ENCODE measurements around the gene CUX1. TPM values are rescaled to one million over a fixed set of nuclear protein-coding genes. Genes with fewer than 3 reads are reported as not detected.
A peak's percentile ranks its signal among the peaks of the same experiment; 100 is the strongest.

The CUX1 gene
- total and polyA plus RNA-seq, 2 of the 13 experiments (the other 11 are each of a cell fraction or from before 2014, with no cell fraction given) = 13.7 to 14.9 TPM

- TF ChIP-seq, protein P1, sequence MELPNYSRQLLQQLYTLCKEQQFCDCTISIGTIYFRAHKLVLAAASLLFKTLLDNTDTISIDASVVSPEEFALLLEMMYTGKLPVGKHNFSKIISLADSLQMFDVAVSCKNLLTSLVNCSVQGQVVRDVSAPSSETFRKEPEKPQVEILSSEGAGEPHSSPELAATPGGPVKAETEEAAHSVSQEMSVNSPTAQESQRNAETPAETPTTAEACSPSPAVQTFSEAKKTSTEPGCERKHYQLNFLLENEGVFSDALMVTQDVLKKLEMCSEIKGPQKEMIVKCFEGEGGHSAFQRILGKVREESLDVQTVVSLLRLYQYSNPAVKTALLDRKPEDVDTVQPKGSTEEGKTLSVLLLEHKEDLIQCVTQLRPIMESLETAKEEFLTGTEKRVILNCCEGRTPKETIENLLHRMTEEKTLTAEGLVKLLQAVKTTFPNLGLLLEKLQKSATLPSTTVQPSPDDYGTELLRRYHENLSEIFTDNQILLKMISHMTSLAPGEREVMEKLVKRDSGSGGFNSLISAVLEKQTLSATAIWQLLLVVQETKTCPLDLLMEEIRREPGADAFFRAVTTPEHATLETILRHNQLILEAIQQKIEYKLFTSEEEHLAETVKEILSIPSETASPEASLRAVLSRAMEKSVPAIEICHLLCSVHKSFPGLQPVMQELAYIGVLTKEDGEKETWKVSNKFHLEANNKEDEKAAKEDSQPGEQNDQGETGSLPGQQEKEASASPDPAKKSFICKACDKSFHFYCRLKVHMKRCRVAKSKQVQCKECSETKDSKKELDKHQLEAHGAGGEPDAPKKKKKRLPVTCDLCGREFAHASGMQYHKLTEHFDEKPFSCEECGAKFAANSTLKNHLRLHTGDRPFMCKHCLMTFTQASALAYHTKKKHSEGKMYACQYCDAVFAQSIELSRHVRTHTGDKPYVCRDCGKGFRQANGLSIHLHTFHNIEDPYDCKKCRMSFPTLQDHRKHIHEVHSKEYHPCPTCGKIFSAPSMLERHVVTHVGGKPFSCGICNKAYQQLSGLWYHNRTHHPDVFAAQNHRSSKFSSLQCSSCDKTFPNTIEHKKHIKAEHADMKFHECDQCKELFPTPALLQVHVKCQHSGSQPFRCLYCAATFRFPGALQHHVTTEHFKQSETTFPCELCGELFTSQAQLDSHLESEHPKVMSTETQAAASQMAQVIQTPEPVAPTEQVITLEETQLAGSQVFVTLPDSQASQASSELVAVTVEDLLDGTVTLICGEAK (IDR thresholded peaks at IDR 0.05) = no peak
- TF ChIP-seq, protein P1 (CRISPR knock-in tag; IDR thresholded peaks at IDR 0.05) = no peak
- peak; percentile 69 for TF ChIP-seq AKAP8 (CRISPR knock-in tag; IDR thresholded peaks at IDR 0.05)
- TF ChIP-seq ZNF720 (CRISPR knock-in tag; IDR thresholded peaks at IDR 0.05) = no peak
- TF ChIP-seq ZBTB14 (CRISPR knock-in tag; IDR thresholded peaks at IDR 0.05) = no peak
- TF ChIP-seq ZNF446 (CRISPR knock-in tag; IDR thresholded peaks at IDR 0.05) = no peak
- no peak for TF ChIP-seq ATF2 (CRISPR knock-in tag; IDR thresholded peaks at IDR 0.05)
- TF ChIP-seq NFE2L2 (IDR thresholded peaks at IDR 0.05; ENCODE audit: low read length) = no peak
- no peak; the same call in 1 of the 2 replicates for TF ChIP-seq ZNF275 (CRISPR knock-in tag; IDR thresholded peaks at IDR 0.05; ENCODE audit: borderline replicate concordance)
- TF ChIP-seq TCF7L2 (IDR thresholded peaks at IDR 0.05; ENCODE audit: low read depth, low read length) = no peak
- TF ChIP-seq NR2F1 (CRISPR knock-in tag; IDR thresholded peaks at IDR 0.05) = no peak
- TF ChIP-seq GABPB1 (CRISPR knock-in tag; IDR thresholded peaks at IDR 0.05) = peak; percentile 70
- no peak for TF ChIP-seq ZNF740 (CRISPR knock-in tag; IDR thresholded peaks at IDR 0.05)
- TF ChIP-seq AHR (CRISPR knock-in tag; IDR thresholded peaks at IDR 0.05) = no peak; the same call in 1 of the 2 replicates
- no peak for TF ChIP-seq FOXJ3 (CRISPR knock-in tag; IDR thresholded peaks at IDR 0.05; ENCODE audit: borderline replicate concordance)
- TF ChIP-seq IRX3 (CRISPR knock-in tag; IDR thresholded peaks at IDR 0.05; ENCODE audit: borderline replicate concordance, low read depth) = no peak
Measured at GRCh38 chr7:101856473-101857357, 39.3 kb downstream of the CUX1 start (continued).
